ENCODE results near the gene CCNE1. TPM values are rescaled to one million over a fixed set of nuclear protein-coding genes. Genes with fewer than 3 reads are reported as not detected.

The CCNE1 gene
- total RNA-seq, 1 donor from 2014 or later, result not detected

DNA sequence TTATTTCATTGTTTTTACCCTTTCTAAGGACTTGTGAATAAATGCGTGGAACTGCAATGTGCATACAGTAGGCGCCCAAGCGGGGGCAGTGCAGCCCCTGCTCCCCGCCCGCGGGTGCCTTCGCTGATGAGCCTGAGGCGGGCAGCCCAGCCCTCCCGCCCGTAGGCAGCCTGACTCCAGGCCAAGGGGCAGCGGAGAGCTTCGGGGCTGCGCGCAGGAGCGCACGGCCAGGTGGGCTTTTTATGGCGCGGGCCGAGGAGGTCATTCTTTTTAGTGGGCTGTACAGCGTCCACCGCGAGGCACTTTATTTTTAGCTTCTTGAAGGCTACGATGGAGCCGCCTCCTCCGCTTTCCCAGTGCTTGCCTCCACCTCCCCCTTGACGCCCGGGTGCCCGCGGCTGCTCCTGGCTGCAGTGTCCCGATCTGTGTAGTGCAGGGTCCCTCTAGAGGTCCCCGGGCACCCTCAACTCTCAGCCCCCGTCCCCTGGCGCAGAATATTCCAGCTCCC is 60.5 kb downstream of the CCNE1 start:
- intact Hi-C loops (cut with DNase I), result loop anchor here (10.0 kb wide), 1 partner anchor 257 kb away; no protein-coding TSS in a partner anchor
- H3K4me1 ChIP-seq, result peaks cover 8 to 9% of the 10 kb centered on the region in 2 donors
- peaks cover 9% of the 10 kb centered on the region for H3K27me3 ChIP-seq
- H3K4me3 ChIP-seq, result no peak overlapping the region
- no peak for TF ChIP-seq CTCF (IDR thresholded peaks at IDR 0.05)
- H3K27ac ChIP-seq, result no peak overlapping the region
- no peaks in the 10 kb centered on the region for H3K36me3 ChIP-seq
- DNase-seq (ENCODE audit: low spot score in 2 of 2), result no peak
- H3K9me3 ChIP-seq, result peaks cover 0 to 4% of the 10 kb centered on the region in 2 donors

GRCh38 chr19:29873024-29873800 is 61.4 kb downstream of the CCNE1 start:
- Histone ChIP-seq H3K4me3 (peak overlapping the region; percentile 58 to 63), H3K9me3 (peaks cover 0 to 4% of the 10 kb centered on the region in 2 donors), H3K27ac (no peak overlapping the region), H3K27me3 (peaks cover 9% of the 10 kb centered on the region), H3K36me3 (no peaks in the 10 kb centered on the region), H3K4me1 (peaks cover 8 to 9% of the 10 kb centered on the region in 2 donors)
- TF ChIP-seq CTCF (IDR thresholded peaks at IDR 0.05), result peak; percentile 62 to 80 (median 78)
- intact Hi-C loops (cut with DNase I), result loop anchor here (1.0 to 10.0 kb wide), 3 partner anchors 113 to 258 kb away; no protein-coding TSS in a partner anchor
- DNase-seq (ENCODE audit: low spot score in 2 of 2), result peak in 1 of 2 donors; percentile 68

Other genes starting within 250 kb of the CCNE1 start
- 26.8 TPM for gene POP4, start 205.7 kb upstream of the CCNE1 start, total RNA-seq
- 68.3 TPM for gene PLEKHF1, start 146.5 kb upstream of the CCNE1 start, total RNA-seq
- gene C19orf12, start 96.7 kb upstream of the CCNE1 start, total RNA-seq, result 37.8 TPM
- gene URI1, start 130.2 kb downstream of the CCNE1 start, total RNA-seq, result 23.8 TPM